ENCODE results near the gene FBXO10. TPM values are rescaled to one million over a fixed set of nuclear protein-coding genes. Genes with fewer than 3 reads are reported as not detected.

FBXO10 gene
- total and polyA plus RNA-seq, 8 donors: 8.0 to 12.0 (median 9.9) TPM

- peaks cover 0 to 98% of the 10 kb centered on the region in 2 donors for H3K36me3 ChIP-seq
- no peaks in the 10 kb centered on the region for H3K4me1 ChIP-seq
- no peak for TF ChIP-seq CTCF (IDR thresholded peaks at IDR 0.05)
- H3K9me3 ChIP-seq: no peaks in the 10 kb centered on the region
- DNase-seq (no peak), ATAC-seq (no peak)
- no peak overlapping the region for H3K4me3 ChIP-seq
- no peak overlapping the region for H3K27ac ChIP-seq
- H3K27me3 ChIP-seq: no peaks in the 10 kb centered on the region
- intact Hi-C loops (cut with DNase I): no loop called here
Observed at GRCh38 chr9:37498457-37498856, 77.7 kb downstream of the FBXO10 start.

DNA sequence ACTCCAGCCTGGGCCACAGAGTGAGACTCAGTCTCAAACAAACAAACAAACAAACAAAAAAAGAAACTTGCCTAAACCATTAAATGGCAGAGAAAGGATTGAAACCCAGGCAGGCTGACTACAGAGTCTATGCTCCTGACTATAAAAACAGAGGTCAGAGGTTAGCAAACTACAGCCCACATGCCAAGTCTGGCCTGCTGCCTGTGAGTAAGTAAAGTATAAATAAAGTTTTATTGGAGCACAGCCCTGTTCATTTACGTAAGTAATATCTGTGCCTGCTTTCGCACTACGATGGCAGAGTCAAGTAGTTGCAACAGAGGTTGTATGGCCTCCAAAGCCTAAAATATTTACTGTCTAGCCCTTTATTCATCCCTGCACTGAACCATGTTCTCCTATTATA, 78.9 kb downstream of the FBXO10 start:
- no peak for TF ChIP-seq CTCF (IDR thresholded peaks at IDR 0.05)
- peaks cover 0 to 98% of the 10 kb centered on the region in 2 donors for H3K36me3 ChIP-seq

DNA sequence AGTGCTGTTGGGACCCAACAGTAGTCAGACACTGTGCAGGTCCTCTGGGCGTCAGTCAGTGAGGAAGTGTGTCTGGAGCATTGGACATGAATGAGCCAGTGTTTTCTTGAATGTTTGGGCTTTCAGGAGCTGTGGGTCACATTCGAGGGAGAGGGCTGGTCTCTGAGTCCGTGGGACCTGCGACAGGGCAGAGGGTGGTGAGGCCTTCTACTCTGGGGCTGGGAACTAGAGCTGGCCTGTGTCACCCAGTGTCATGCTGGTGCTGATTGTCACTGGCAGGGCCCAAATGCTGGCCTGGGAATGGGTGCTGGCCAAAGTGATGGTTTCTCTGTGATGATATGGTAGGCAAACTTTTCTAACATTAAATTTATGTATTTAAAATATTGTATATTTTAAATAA, 80.2 kb downstream of the FBXO10 start:
- no peak overlapping the region for H3K27ac ChIP-seq
- no peak for ATAC-seq
- no peaks in the 10 kb centered on the region for H3K27me3 ChIP-seq
- intact Hi-C loops (cut with DNase I): no loop called here
- TF ChIP-seq CTCF (IDR thresholded peaks at IDR 0.05): no peak
- H3K4me3 ChIP-seq: no peak overlapping the region
- DNase-seq: no peak
- no peaks in the 10 kb centered on the region for H3K9me3 ChIP-seq
- no peaks in the 10 kb centered on the region for H3K4me1 ChIP-seq
- H3K36me3 ChIP-seq: peaks cover 0 to 98% of the 10 kb centered on the region in 2 donors

More for the DNA sequence above, 78.9 kb downstream of the FBXO10 start:
- no peak overlapping the region for H3K27ac ChIP-seq
- H3K9me3 ChIP-seq: no peaks in the 10 kb centered on the region
- DNase-seq (no peak), ATAC-seq (no peak)
- no peak overlapping the region for H3K4me3 ChIP-seq
- no peaks in the 10 kb centered on the region for H3K27me3 ChIP-seq
- intact Hi-C loops (cut with DNase I): no loop called here
- H3K4me1 ChIP-seq: no peaks in the 10 kb centered on the region

- Histone ChIP-seq H3K4me1 (no peaks in the 10 kb centered on the region), H3K36me3 (peaks cover 0 to 98% of the 10 kb centered on the region in 2 donors), H3K9me3 (no peaks in the 10 kb centered on the region), H3K27ac (no peak overlapping the region), H3K4me3 (no peak overlapping the region), H3K27me3 (no peaks in the 10 kb centered on the region)
- no peak for DNase-seq
- ATAC-seq: no peak
- intact Hi-C loops (cut with DNase I): no loop called here
- TF ChIP-seq CTCF (IDR thresholded peaks at IDR 0.05): no peak
Observed at GRCh38 chr9:37495571-37495970, 80.6 kb downstream of the FBXO10 start.

- Histone ChIP-seq H3K27me3 (no peaks in the 10 kb centered on the region), H3K9me3 (no peaks in the 10 kb centered on the region), H3K36me3 (peaks cover 0 to 80% of the 10 kb centered on the region in 2 donors), H3K4me1 (peaks cover 4 to 10% of the 10 kb centered on the region in 2 donors), H3K27ac (no peak overlapping the region), H3K4me3 (no peak overlapping the region)
- DNase-seq: no peak
- no peak for TF ChIP-seq CTCF (IDR thresholded peaks at IDR 0.05)
- no peak for ATAC-seq
- intact Hi-C loops (cut with DNase I): no loop called here
Observed at GRCh38 chr9:37491939-37492338, 84.2 kb downstream of the FBXO10 start.

All from left lung (tissue), 10 donors.